Measurements from ENCODE around the gene PSG11.

DNA sequence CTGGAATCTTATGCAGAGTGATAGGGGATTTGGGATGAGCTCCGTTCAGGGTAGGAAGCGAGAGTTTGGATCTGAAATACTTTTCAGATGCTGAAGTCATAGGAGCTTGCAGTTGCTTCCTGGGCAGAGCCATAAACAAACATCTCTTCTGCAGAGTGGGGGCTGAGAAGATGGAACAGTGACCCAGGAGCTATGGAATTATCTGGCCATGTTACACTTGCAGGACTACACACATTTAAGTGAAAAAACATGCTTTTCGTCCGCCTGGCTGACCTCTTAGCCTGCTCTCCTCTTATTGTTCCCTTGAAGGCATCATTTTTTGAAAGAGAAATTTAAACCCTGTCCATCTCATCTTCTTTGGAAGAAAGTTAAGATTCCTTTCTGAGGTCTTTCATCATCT lies 40.7 kb downstream of the PSG11 start:
- TF ChIP-seq, protein P1, sequence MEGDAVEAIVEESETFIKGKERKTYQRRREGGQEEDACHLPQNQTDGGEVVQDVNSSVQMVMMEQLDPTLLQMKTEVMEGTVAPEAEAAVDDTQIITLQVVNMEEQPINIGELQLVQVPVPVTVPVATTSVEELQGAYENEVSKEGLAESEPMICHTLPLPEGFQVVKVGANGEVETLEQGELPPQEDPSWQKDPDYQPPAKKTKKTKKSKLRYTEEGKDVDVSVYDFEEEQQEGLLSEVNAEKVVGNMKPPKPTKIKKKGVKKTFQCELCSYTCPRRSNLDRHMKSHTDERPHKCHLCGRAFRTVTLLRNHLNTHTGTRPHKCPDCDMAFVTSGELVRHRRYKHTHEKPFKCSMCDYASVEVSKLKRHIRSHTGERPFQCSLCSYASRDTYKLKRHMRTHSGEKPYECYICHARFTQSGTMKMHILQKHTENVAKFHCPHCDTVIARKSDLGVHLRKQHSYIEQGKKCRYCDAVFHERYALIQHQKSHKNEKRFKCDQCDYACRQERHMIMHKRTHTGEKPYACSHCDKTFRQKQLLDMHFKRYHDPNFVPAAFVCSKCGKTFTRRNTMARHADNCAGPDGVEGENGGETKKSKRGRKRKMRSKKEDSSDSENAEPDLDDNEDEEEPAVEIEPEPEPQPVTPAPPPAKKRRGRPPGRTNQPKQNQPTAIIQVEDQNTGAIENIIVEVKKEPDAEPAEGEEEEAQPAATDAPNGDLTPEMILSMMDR (IDR thresholded peaks at IDR 0.05) = no peak
- no peak for TF ChIP-seq POLR2A (IDR thresholded peaks at IDR 0.05)
- TF ChIP-seq POLR2AphosphoS5 (IDR thresholded peaks at IDR 0.05; ENCODE audit: insufficient read depth in 1 of 2, low read depth in 1 of 2) = no peak

Measured in vagina (tissue), 2 donors.